ENCODE measurements around the gene CABP1.
"Not testable (repeated sequence)": the region's sequence is repeated elsewhere in the genome, so short reads cannot be mapped to it uniquely, and the experiment has no call there.

CABP1 gene

DNA sequence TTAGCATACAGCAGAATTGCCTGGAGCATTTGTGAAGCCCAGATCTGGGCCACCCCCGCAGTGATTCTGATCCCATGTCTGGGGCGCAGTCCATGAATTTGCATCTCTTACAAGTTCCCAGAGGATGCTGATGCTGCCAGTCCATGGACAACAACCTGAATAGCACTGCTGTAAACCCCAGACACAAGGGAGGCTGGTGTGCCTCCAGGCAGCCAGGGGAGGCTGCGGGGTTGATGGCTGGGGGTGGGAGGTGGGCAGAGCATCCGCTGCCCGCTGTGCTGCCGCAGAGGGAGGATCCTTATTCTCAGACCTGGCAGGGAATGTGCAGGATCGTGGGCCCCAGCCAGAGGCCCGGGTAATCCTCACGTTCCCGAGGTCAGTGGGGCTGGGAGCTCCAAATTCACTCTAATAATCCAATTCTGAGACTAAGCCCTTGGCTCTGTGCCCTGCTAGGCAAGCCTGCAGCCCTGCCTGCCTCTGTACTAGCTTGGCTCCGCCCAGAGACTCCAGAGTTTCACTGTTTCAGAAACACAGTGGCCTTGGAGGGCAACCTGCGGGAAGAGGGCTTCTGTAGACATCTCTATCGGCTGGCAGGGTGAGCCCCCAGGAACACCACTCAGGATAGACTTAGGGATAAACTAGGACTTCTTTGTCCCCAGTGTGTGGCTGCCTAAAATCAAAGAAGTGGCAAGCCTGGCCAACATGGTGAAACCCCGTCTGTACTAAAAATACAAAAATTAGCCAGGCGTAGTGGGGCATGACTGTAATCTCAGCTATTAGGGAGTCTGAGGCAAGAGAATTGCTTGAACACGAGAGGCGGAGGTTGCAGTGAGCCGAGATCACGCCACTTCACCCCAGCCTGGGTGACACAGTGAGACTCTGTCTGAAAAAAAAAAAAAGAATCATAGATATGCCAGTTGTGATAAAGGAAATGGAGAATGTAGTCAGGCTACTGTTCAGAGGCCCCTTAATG is 28.7 kb downstream of the CABP1 start:
- peak; percentile 46 for DNase-seq

DNA sequence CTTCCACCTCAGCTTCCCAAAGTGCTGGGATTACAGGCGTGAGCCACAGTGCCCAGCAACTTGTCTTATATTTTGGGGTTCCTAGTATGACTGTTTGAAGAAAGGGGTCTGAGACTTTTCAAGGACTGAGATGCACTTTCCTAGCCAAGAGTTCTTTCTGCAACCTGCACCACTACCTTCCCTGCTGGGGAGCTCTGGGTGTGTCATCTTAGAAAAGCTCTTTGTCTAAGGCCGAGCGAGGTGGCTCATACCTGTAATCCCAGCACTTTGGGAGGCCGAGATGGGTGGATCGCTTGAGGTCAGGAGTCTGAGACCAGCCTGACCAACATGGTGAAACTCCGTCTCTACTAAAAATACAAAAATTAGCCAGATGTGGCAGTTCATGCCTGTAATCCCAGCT is 29.8 kb downstream of the CABP1 start:
- DNase-seq, result not testable (repeated sequence)

DNA sequence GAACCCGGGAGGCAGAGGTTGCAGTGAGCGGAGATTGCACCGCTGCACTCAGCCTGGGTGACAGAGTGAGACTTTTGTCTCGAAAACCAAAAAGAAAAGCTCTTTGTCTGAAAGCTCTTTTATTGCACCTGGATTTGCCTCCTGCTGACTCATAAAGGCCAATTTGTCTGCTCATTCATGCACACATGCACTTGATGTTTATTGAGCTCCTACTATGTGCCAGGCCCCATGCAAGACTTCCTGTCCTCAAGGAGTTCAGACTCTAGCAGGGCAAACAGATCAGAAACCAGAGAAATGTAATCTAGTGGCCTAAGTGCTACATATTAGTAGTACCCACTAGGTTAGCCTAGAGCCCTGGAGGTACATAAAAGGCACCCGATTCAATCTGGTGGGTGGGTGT is 30.2 kb downstream of the CABP1 start:
- no peak for DNase-seq

DNA sequence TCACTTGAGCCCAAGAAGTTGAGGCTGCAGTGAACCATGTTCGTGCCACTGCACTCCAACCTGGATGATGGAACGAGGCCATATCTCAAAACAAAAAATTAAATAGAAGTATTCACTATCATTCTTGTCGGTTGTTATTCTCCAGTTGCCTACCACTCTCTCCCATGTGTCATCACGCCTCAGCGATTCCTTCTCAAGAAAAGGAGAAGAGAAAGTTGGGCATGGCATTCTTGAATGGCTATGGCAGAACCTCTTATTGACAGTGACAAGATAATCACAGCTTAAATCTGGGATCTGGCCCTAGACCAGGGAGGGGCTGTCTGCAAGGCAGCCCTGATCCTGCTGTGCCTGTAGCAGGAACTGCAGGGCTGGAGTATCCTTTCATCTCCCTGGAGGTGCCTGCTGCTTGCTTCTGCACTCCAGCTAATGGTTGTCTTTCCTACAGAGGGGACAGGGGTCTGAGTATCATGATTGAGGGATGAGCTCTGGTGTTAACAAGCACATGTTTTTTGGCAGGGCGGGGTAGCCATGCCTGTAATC is 33.7 kb downstream of the CABP1 start:
- DNase-seq, result no peak

DNA sequence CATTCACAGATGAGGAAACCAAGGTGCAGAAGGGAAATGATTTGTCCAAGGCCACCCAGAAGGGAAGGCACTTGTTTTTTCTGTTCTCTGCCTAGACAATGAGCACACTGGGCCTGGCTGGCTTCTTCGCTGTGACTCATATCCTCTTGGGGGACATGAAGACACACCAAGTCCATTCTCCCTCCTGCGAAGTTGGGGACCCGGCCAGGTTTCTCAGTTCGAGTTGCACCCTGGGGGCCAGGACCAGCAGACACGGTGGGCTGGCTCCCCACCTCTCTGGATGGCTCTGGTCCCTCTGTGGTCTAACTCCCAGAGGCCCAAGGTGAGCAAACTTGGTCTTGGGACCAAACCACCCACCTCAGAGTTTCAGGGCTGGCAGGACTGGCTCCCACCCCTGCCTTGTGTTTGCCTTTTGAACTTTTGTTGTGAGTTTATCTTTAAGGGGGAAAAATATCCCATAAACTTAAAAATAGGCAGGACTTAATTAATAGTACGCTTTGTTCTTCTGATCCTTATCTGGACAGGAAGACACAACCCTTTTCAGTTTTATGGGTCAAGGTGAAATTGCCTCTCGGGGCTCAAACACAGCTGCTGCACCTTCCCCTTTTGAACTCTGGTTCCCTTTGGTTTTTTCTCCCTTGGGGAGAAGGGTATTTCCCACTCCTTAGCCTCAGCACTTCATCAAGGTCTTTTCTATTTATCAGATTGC is 37.5 kb downstream of the CABP1 start:
- no peak for DNase-seq

DNA sequence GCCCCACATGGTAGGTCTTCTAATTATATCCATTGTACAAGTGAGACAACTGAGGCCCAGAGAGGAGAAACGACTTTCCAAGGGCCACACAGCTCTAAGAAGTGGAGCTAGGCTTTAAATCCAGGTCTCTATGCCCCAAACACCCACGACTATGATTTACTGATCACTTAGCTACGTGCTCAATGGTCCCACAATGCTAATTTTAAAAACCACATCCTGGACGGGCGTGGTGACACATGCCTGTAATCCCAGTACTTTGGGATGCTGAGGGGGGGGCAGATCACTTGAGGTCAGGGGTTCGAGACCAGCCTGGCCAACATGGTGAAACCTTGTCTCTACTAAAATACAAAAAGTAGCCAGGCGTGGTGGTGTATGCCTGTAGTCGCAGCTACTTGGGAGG is 38.1 kb downstream of the CABP1 start:
- no peak for DNase-seq

DNA sequence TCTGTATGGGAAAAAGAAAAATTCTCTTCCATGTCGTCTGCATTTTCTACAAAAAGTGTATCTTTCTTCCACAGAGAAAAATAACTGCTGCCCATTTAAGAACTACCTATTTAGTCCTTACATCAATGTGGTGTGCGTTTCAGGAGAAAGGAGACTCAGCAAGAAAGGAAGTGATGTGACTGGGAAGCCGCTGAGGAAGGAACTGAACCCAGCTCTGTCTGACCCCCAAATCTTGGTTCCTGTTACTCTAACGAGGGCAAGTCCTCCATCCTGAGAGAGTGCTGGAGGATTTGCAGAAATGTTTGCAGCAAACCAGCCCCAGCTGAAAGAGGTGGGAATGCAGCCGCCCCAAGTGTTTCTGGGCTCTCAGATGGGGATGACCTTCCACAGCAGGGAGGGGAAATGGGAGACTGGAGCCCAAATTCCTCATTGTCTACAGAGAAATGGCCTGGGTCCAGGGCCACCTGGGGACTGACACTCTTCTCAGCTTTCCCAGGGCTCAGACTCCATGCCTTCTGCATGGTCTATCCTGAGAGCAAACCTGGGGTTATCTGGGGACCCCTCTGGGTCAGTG is 39.8 kb downstream of the CABP1 start:
- DNase-seq, result peak; percentile 13

DNA sequence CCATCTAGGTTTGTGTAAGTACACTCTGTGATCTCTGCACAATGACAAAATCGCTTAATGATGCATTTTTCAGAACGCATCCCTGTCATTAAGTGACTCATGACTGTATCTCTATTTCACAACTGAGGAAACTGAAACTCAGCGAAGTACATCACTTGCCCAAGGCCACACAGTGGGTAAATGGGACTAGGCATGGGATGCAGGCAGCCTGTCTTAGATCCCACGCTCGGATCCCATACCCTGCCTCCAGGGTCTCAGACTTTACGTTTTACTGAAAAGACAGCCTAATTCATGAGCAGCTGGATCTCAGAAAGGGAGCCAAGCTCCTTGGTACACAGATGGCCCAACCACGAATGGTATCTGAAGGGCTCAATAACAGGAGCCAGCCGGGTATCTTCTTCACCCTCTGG is 44.1 kb downstream of the CABP1 start:
- no peak for DNase-seq

DNA sequence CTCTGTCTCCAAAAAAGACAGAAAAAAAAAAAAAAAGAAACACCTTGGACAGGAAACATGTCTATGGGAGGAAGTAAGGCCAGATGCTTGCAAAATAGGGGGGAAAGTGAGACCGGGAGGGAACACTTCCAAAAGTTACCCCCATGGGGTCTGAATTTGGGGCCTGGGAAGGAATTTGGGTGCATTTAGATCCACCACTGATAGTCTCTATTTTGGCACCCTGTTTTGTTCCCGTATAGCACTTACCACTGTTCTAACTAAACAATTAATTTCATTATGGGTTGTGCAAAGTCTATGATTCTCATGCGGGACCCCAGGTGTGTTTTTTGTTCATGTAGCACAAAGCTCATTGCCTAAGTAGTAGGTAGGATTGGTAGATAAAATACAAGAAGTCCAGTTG is 45.1 kb downstream of the CABP1 start:
- no peak for DNase-seq

DNA sequence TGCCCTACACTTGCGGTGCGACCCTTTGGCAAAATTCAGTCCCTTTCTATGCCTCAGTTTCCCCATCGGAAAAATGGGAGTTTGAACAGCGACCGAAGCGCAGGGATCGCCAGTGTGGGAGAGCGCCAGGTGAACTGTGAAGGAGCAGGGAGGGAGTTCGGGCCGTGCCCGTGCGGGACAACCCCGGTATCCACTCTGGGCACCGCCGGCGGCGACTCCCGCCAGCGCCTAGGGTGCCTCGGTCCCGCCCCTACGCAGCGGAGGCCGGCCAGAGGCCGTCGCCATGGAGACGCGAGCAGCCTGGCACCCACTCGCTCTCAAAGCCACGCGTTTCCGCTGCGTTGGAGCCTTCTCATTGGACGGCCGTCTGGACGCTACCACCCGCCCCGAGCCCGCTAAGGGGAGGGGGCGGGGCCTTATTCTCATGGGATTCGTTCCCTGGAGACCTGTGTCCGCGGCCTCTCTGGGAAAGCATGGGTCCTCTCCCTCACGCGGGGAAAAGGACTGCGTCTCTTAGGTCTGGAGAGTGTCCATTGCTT is 45.8 kb downstream of the CABP1 start:
- peak; percentile 99 for DNase-seq

DNA sequence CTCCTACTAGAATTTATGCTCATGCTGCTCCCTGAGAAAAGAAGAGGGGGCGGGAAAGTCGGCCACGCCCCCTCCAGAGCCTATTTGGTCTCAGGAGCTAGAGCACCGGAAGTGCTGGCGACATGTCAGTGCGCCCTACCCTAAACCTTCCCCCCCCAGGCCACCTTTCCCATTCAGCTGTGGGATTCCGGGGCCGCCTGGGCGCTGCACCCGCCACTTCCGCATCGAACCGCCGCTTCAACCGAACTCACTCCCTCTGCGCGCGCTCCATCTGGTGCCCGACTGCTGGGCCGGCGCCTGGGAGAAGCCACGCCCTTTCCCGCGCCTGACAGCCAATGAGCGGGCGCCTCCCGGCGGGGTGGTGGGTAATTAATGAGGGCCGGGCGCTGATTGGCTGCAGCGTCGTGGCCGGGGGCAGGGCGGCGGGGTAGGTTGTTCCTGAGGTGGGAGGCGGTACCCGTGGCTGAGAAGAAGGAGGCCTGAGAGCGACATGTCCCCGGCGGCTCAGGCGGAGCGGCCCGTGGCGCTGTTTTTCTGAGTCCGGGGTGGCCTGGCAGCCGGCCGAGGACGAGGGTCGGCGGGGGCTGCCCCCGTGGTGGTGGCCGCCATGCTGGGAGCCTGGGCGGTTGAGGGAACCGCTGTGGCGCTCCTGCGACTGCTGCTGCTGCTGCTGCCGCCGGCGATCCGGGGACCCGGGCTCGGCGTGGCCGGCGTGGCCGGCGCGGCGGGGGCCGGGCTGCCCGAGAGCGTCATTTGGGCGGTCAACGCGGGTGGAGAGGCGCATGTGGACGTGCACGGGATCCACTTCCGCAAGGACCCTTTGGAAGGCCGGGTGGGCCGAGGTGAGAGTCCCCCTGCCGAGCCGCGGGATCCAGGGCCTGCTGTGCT is 46.5 kb downstream of the CABP1 start, which contains the start of gene MLEC:
MLEC (plus strand) TSS at position 460 of the 888 bp plus-strand sequence; CDS start at position 608, 148 bp downstream.
- peak; percentile 99 for DNase-seq

DNA sequence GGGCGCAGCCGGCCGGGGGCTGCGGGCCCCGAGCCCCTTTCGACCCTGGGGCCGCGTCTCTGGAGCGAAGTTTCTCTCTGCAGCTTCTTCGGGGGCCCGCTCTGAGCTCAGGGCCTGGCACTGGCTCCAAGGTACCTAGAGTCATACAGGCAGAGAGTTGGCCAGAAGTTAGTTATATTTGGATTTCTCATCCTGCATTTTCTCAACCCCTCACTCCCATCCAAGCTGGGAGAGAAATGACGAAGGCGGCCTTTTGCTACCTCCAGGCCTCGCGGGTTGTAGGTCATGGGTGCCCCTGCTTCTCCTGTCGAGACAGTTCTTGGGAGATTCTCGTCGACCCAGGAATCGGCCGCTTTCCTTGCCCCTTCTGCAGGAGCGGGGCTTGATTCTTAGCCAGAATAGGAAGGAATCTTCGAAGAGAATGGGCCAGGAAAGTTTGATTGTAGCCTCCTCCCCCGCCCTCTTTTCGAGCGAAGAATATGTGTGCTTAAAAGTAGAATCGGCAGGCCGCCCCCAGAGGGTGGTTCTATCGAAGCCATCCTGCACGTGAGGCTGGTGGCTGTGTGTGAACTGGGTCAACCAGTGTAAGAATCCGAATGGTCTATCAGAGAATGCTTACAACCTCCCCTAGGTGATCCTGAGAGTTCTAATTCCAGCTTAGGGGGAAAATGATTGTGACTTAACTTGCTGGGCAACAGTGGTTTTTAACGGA is 47.3 kb downstream of the CABP1 start:
- peak; percentile 49 for DNase-seq

DNA sequence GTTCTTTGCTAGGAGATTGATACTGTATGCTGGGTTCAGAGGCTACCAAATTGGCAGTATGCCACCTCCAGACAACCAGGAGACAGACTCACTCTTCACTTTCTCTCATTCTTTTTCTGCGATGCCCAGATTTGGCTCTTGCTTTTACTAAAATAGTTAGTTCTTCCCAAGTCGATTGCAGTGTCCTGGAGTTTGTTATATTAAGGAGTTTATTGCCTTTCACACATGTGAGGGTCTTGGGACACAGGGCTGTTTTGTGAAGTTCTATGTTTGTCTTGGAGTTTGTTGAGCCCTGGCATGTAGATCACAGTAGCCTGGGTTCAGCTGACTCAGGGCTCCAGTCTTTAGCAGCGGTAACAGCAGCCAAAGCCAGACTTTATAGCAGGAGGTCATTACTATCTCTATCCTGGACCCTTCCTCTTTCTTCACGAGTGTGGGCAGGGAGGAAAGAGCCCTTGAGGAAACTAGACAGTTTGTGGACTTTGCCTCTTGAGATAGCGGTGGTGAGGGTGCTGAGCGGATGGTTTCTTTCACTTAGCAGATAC is 48.2 kb downstream of the CABP1 start:
- peak; percentile 56 for DNase-seq

DNA sequence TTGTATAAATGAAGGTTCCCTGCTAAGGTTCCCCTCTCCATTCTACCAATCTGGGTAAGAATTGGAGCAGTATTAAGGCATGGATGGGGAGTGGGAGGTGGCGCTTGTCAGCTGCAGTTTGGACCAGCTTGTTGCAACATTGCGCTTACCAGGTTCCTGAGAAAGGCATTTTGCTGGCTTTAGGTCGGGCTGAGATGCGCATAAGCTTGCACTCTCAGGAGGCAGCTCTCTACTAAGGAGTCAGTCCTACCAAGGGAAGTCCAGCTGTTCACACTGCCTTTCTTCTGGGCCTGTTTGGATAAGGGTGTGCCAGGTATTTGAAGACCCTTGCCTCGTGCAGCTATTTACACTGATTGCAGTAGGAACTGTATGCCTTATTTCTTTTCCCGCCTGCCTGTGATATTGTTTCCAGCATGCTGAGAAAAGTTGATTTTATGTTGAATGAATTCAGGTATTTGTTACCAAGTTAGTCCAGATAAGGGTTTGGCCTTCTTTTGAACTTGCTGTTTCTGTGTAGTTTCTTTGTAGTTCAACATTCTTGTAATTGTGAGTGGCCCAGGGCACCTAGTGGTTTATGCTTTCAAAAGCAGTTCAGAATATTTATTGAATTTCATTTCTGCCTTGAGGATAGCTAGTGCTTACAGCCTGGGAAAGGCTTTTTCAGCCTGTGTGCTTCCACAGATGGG is 49.1 kb downstream of the CABP1 start:
- DNase-seq, result peak; percentile 38

DNA sequence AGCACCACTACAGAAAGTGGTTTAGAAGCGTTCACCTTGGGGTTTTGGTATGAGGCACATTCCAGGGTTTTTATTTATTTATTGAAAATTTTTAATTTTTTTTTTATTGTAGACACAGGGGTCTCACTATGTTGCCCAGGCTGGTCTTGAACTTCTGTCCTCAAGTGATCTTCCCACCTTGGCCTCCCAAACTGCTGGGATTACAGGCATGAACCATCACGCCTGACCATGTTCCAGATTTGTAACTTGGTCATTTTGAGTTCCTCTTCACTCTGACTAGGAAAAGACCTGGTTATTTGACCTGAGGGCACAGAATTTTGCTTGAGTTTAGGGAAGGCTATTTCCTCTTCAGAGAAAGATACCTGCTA is 49.6 kb downstream of the CABP1 start:
- no peak for DNase-seq

DNA sequence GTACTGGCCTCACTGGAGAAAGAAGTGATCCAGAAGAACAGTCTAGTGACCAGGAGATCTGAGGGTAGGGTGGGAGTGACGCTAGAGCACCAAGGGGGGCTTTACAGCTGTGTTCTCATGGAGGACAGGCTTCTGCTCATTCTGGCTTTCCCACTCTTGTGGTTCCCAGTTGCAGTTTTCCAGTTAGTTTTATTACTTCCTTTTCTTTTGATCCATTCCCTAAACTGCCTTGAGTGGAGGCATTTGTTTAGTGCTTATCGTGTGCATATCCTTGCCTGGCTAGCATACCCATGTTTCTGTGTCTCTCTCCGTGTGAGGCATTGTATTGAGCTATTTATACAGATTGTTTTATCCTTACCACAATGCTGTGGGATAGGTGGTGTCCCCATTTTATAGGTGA is 50.6 kb downstream of the CABP1 start:
- DNase-seq, result no peak

DNA sequence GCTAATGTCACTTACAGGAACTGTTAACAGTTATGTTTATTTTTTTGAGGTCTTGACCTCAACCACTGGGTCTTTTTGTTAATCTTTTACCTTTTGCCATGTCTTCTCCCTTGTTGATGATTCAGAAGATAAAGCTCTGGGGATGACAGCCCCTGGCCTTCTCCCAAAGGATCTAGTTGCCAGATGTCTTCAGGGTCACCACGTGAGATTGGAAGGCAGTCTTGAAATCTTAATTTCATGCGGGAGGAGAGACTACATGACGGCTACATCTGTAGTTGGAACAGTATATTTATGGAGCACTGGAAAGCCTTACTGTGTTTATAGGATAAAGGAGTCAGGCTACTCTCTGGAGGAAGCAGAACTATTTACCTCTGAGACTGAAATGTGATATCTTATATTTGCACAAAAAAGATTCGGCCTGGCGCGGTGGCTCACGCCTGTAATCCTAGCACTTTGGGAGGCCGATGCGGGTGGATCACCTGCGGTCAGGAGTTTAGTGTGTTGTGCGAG is 52.2 kb downstream of the CABP1 start:
- no peak for DNase-seq

DNA sequence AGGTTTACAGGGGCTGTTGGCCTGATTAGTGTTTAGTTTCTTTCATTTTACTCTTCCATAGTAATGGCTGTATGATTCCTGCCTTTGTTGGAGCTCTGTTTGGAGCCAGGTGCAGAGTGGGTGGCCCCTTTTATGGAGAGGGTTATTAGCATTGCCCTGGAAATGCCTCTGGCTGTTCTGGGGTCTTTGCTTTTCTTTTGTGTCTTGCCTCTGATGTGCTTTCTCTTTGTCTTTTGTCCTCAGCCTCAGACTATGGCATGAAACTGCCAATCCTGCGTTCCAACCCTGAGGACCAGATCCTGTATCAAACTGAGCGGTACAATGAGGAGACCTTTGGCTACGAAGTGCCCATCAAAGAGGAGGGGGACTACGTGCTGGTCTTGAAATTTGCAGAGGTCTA is 53.4 kb downstream of the CABP1 start:
- DNase-seq, result peak; percentile 51

DNA sequence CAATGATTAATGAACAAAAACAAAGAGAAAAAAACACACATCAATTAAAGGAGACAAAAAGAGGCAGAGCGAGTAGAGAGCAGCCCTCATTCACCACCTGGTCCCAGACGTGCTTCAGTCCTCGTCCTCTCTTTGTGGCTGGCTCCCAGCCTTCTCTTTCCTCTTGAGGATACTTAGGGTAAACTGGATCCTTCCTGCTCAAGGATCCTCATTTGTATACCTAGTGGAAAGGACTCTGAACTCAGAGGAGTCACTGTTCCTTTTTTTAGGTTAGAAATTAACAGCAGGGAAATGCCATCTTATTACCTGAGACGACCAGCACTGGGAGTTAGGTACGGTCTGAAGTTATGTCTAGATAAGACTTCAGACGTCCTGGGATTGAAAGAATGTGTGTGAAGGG is 56.2 kb downstream of the CABP1 start:
- DNase-seq, result no peak

DNA sequence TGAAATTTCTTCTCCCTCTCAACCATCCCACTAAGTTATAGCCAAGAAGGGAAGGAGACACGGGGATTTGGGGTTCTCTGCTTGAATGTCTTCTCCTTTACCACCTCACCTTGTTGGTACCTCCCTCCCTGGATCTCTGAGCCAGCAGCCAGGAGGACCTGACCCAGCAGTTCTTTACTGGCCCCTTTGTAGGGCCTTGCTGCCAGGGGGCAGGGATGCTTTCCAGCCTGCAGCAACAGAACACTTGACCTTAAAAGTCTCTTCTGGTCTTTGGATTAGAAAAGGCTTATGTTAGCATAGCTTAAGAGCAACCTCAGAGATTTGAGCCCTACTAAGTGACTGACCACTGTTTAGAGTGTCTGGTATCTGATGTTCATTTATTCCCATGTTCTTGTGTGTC is 56.9 kb downstream of the CABP1 start:
- DNase-seq, result no peak

Measured in NCI-H69 (cell line).